Measurements from ENCODE around the gene CIT. TPM values are rescaled to one million over a fixed set of nuclear protein-coding genes. Genes with fewer than 3 reads are reported as not detected.
"Not testable (repeated sequence)": the region's sequence is repeated elsewhere in the genome, so short reads cannot be mapped to it uniquely, and the experiment has no call there.

Gene CIT
- total and polyA plus RNA-seq, 12 donors: 4.3 to 65.9 (median 18.9) TPM

DNA sequence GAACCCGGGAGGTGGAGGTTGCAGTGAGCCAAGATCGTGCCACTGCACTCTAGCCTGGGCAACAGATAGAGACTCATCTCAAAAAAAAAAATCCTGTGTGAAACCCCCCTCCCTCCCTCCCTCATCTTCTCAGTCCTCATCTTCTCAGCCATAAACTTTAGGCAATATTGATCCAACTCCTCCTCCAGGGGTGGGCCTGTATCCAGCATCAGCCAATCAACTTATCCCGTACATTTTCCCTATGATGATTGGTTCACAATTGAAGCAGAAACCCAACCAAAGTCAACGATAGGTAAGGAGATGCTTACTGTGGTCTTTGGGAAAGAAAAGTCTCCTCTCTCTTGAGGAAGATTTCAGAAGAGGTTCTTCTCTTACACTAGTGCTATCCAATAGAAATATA is 33.5 kb upstream of the CIT start:
- Histone ChIP-seq H3K4me1 (replicated peaks in 1 of 2) (no peaks in the 10 kb centered on the region), H3K9me3 (replicated peaks in 1 of 3) (no peaks in the 10 kb centered on the region), H3K36me3 (replicated peaks in 1 of 2) (no peaks in the 10 kb centered on the region), H3K27ac (no peak overlapping the region), H3K4me3 (no peak overlapping the region), H3K27me3 (no peaks in the 10 kb centered on the region)
- DNase-seq: no peak
- no peak for TF ChIP-seq POLR2A (IDR thresholded peaks at IDR 0.05)
- TF ChIP-seq, protein P1, sequence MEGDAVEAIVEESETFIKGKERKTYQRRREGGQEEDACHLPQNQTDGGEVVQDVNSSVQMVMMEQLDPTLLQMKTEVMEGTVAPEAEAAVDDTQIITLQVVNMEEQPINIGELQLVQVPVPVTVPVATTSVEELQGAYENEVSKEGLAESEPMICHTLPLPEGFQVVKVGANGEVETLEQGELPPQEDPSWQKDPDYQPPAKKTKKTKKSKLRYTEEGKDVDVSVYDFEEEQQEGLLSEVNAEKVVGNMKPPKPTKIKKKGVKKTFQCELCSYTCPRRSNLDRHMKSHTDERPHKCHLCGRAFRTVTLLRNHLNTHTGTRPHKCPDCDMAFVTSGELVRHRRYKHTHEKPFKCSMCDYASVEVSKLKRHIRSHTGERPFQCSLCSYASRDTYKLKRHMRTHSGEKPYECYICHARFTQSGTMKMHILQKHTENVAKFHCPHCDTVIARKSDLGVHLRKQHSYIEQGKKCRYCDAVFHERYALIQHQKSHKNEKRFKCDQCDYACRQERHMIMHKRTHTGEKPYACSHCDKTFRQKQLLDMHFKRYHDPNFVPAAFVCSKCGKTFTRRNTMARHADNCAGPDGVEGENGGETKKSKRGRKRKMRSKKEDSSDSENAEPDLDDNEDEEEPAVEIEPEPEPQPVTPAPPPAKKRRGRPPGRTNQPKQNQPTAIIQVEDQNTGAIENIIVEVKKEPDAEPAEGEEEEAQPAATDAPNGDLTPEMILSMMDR (IDR thresholded peaks at IDR 0.05): no peak
- WGBS, 4 donors: 73 to 90% (median 84%) methylated on average over 4 of the region's 4 CpGs
- intact Hi-C loops (cut with DNase I): no loop called here

DNA sequence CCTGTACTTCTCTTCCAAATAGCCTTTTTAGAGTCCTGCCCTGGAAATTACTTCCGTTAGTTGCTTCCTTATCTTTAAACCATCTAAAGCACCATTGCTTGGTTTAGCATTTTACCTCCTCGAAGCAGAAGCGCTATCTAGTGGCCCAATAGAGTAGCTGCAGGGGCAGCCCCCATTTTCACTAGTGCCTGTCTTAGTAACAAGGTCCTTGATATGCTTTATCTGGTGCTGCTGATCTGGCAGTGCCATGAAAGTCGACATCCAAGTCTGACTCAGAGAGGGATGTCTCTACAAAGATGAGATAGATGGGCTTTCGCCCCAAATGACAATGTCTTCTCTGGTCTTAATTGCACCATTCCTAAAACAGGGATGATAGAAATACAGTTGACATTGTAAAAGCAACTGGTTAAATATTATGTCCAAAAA is 25.0 kb upstream of the CIT start:
- Histone ChIP-seq H3K4me3 (no peak overlapping the region), H3K4me1 (replicated peaks in 1 of 2) (no peaks in the 10 kb centered on the region), H3K27ac (no peak overlapping the region), H3K36me3 (replicated peaks in 1 of 2) (no peaks in the 10 kb centered on the region), H3K27me3 (no peaks in the 10 kb centered on the region), H3K9me3 (replicated peaks in 1 of 3) (no peaks in the 10 kb centered on the region)
- intact Hi-C loops (cut with DNase I): loop anchor here in 1 of 2 donors (10.0 kb wide), 1 partner anchor 237 kb away; the partner anchor contains the start of gene PRKAB1
- WGBS, 4 donors: 0 to 2% (median 1%) methylated on average over 5 of the region's 5 CpGs
- no peak for TF ChIP-seq POLR2A (IDR thresholded peaks at IDR 0.05)
- TF ChIP-seq, protein P1 (IDR thresholded peaks at IDR 0.05): peak; percentile 65 to 81 (median 77)
- peak; percentile 67 to 87 (median 78) for DNase-seq

DNA sequence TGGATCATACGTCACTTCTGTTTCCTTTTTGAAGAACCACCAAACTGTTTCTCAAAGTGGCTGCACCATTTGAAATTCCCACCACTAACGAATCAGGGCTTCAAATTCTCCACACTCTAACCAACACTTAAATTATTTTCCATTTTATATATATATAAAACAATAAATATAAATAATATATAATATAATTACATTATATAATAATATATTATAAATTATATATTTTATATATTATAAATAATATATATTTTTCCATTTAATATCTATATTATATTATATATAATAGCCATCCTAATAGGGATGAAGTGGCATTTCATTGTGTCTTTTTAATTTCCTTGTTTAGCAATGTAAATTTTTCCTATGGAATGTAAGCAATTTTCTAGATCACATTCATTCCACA is 24.6 kb upstream of the CIT start:
- no peaks in the 10 kb centered on the region for H3K36me3 ChIP-seq (replicated peaks in 1 of 2)
- 68 to 79% (median 71%) methylated on average over 2 of the region's 2 CpGs for WGBS, 4 donors
- no peaks in the 10 kb centered on the region for H3K9me3 ChIP-seq (replicated peaks in 1 of 3)
- intact Hi-C loops (cut with DNase I): loop anchor here in 1 of 2 donors (10.0 kb wide), 1 partner anchor 237 kb away; the partner anchor contains the start of gene PRKAB1
- H3K27ac ChIP-seq: no peak overlapping the region
- no peak overlapping the region for H3K4me3 ChIP-seq
- no peaks in the 10 kb centered on the region for H3K27me3 ChIP-seq
- no peak for TF ChIP-seq POLR2A (IDR thresholded peaks at IDR 0.05)
- TF ChIP-seq, protein P1 (IDR thresholded peaks at IDR 0.05): no peak
- no peak for DNase-seq
- H3K4me1 ChIP-seq (replicated peaks in 1 of 2): no peaks in the 10 kb centered on the region

DNA sequence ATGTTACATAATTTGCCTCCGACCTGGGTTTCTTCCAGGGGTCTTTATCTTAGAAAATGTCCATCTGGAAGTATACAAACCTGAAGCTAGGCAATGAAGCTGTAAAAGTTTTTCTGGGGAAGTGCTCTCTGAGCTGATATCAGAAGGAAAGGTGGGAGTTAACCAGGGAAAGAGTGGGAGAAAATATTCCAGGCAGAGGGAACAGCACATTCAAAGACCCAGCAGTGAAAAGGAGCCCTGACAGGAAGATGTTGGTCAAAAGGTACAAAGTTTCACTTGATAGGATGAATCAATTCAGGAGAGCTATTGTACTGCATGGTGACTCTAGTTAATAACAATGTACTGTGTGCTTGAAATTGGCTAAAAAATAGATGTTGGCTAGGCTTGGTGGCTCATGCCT is 17.8 kb upstream of the CIT start:
- no peaks in the 10 kb centered on the region for H3K27me3 ChIP-seq
- WGBS, 4 donors: 38 to 54% (median 43%) methylated on average over 1 of the region's 1 CpG
- intact Hi-C loops (cut with DNase I): no loop called here

DNA sequence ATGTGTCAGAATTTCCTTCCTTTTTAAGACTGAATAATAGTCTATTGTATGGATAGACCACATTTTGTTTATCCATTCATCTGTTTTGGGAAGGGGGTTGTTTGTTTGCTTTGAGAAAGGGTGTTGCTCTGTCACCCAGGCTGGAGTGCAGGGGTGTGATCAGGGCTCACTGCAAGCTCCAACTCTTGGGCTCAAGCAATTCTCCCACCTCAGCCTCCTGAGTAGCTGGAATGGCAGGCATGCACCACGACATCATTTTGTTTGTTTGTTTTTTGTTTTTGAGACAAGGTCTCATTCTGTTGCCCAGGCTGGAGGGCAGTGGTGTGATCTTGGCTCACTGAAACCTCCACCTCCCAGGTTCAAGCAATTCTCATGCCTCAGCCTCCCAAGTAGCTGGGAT is 15.5 kb upstream of the CIT start:
- WGBS, 4 donors: 50 to 70% (median 57%) methylated on average over 1 of the region's 1 CpG
- DNase-seq; H3K27me3 ChIP-seq; intact Hi-C loops (cut with DNase I); H3K4me1 ChIP-seq (replicated peaks in 1 of 2); H3K4me3 ChIP-seq; H3K36me3 ChIP-seq (replicated peaks in 1 of 2); H3K9me3 ChIP-seq (replicated peaks in 1 of 3); H3K27ac ChIP-seq: not testable (repeated sequence)

More for the DNA sequence above, 17.8 kb upstream of the CIT start:
- no peak overlapping the region for H3K27ac ChIP-seq
- no peak for TF ChIP-seq POLR2A (IDR thresholded peaks at IDR 0.05)
- TF ChIP-seq, protein P1 (IDR thresholded peaks at IDR 0.05): no peak
- H3K9me3 ChIP-seq (replicated peaks in 1 of 3): no peaks in the 10 kb centered on the region
- DNase-seq: no peak
- no peak overlapping the region for H3K4me3 ChIP-seq
- no peaks in the 10 kb centered on the region for H3K4me1 ChIP-seq (replicated peaks in 1 of 2)
- H3K36me3 ChIP-seq (replicated peaks in 1 of 2): no peaks in the 10 kb centered on the region

All from adrenal gland (tissue), 12 donors.